ENCODE measurements around the gene KLHL33. TPM values are rescaled to one million over a fixed set of nuclear protein-coding genes. Genes with fewer than 3 reads are reported as not detected.

Gene KLHL33
- total and polyA plus RNA-seq, 11 donors: 0.07 to 1.00 (median 0.58) TPM

DNA sequence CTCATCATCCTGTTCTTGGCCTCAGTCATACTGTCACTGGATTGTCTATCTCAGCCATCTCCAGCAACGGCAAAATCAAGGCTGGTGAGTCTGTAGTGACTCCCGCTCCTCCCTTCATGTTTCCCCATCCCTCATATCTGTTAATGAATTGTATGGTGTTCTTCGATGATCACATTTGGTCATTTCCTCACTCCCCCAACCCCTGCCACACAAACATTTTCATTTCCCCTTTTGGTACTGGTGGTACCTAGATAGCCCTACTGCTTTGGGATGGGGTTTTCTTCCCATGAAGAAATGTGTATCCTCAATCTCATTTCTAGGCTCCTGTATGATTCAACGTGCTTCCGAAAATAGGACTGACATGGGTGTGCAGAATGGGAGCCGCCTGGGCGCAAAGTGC, 2.7 kb upstream of the KLHL33 start:
- no peak overlapping the region for H3K27ac ChIP-seq
- ATAC-seq (no peak), DNase-seq (no peak)
- H3K4me1 ChIP-seq: peaks cover 0 to 23% (median 9%) of the 10 kb centered on the region in 12 donors
- H3K27me3 ChIP-seq: peaks cover 0 to 6% (median 0%) of the 10 kb centered on the region in 9 donors
- H3K9me3 ChIP-seq: no peaks in the 10 kb centered on the region
- H3K36me3 ChIP-seq: no peaks in the 10 kb centered on the region
- H3K4me3 ChIP-seq: no peak overlapping the region
- intact Hi-C loops (cut with DNase I): no loop called here
- 79 to 90% (median 89%) methylated on average over 7 of the region's 7 CpGs for WGBS, 4 donors
- TF ChIP-seq POLR2A (IDR thresholded peaks at IDR 0.05): no peak
- TF ChIP-seq, protein P1, sequence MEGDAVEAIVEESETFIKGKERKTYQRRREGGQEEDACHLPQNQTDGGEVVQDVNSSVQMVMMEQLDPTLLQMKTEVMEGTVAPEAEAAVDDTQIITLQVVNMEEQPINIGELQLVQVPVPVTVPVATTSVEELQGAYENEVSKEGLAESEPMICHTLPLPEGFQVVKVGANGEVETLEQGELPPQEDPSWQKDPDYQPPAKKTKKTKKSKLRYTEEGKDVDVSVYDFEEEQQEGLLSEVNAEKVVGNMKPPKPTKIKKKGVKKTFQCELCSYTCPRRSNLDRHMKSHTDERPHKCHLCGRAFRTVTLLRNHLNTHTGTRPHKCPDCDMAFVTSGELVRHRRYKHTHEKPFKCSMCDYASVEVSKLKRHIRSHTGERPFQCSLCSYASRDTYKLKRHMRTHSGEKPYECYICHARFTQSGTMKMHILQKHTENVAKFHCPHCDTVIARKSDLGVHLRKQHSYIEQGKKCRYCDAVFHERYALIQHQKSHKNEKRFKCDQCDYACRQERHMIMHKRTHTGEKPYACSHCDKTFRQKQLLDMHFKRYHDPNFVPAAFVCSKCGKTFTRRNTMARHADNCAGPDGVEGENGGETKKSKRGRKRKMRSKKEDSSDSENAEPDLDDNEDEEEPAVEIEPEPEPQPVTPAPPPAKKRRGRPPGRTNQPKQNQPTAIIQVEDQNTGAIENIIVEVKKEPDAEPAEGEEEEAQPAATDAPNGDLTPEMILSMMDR (IDR thresholded peaks at IDR 0.05): no peak

DNA sequence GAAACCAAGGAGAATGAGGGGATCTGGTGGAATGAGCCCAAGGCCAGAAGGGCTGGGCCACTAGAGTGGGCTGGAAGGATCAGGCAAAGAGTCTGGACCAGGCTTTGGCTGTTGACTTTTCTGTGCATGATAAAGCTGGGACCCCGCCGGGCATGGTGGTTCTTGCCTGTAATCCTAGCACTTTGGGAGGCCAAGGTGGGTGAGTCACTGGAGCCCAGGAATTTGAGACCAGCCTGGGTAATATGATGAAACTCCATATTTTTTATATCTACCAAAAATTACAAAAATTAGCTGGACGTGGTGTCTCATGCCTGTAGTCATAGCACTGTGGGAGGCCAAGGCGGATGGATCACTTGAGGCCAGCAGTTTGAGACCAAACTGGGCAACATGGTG, 393 bp upstream of the KLHL33 start:
- H3K27me3 ChIP-seq: peaks cover 0 to 6% (median 0%) of the 10 kb centered on the region in 9 donors
- DNase-seq (no peak), ATAC-seq (no peak)
- WGBS, 4 donors: 84 to 94% (median 90%) methylated on average over 4 of the region's 4 CpGs
- intact Hi-C loops (cut with DNase I): no loop called here
- no peaks in the 10 kb centered on the region for H3K36me3 ChIP-seq
- TF ChIP-seq, protein P1 (IDR thresholded peaks at IDR 0.05): no peak
- no peak for TF ChIP-seq POLR2A (IDR thresholded peaks at IDR 0.05)
- peaks cover 0 to 23% (median 9%) of the 10 kb centered on the region in 12 donors for H3K4me1 ChIP-seq
- H3K27ac ChIP-seq: no peak overlapping the region
- H3K9me3 ChIP-seq: no peaks in the 10 kb centered on the region
- no peak overlapping the region for H3K4me3 ChIP-seq

DNA sequence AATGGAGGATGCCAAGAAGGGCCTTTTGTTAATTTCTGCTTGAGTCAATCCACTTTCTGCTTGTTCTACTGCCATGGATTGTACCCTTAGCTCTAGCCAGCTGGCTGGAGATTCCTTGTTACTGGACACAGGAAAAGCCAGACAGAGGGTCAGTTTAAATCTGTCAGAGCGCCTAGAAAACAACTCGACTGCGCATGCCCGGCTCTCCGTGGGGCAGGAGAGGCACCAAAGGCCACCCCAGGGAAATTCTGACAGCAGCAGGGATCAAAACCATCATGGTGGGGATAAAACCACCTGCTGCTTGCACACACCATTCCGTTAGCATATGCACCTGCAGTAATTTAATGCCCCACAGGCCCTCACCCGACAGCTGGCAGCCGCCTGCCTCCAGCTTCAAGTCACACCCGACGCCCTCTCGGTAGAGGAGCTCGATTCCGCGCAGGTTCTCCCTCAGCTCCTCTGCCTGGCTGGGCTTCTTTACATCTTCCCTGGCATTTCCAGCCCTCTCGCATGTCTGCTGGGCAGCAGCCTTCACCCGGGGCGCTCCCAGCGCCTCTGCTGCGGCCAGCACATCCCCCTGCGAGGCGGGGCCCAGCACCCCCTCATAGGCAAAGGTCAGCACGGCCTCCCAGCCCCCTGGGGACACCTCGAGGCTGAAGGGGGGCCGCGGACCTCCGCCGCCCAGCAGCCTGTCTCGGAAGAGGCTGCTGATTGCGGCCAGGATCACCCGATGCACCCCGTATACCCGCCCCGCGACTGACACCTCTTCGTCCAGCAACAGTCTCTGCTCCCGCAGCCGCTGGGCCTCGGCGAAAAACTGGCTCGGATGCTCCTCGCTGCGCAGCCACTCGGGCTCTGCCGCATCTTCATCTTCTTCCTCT, 1.0 kb downstream of the KLHL33 start:
- ATAC-seq (peak; percentile 52 to 73 (median 65)), DNase-seq (peak; percentile 44 to 87 (median 66))
- 15 to 22% (median 20%) methylated on average over 35 to 44 of the region's 44 CpGs for WGBS, 4 donors
- Histone ChIP-seq H3K4me1 (peaks cover 0 to 32% (median 10%) of the 10 kb centered on the region in 12 donors), H3K4me3 (peak overlapping the region in 11 of 12 donors; percentile 17 to 61 (median 50)), H3K27me3 (peaks cover 0 to 6% (median 0%) of the 10 kb centered on the region in 9 donors), H3K27ac (peak overlapping the region in 11 of 12 donors; percentile 4 to 83 (median 70)), H3K9me3 (no peaks in the 10 kb centered on the region), H3K36me3 (peaks cover 0 to 1% (median 0%) of the 10 kb centered on the region in 9 donors)
- no peak for TF ChIP-seq POLR2A (IDR thresholded peaks at IDR 0.05)
- TF ChIP-seq, protein P1 (IDR thresholded peaks at IDR 0.05): no peak
- intact Hi-C loops (cut with DNase I): no loop called here

Measured in heart left ventricle (tissue), 16 donors.